Measurements from ENCODE around the gene SLC50A1.
"Not testable (repeated sequence)": the region's sequence is repeated elsewhere in the genome, so short reads cannot be mapped to it uniquely, and the experiment has no call there.

DNA sequence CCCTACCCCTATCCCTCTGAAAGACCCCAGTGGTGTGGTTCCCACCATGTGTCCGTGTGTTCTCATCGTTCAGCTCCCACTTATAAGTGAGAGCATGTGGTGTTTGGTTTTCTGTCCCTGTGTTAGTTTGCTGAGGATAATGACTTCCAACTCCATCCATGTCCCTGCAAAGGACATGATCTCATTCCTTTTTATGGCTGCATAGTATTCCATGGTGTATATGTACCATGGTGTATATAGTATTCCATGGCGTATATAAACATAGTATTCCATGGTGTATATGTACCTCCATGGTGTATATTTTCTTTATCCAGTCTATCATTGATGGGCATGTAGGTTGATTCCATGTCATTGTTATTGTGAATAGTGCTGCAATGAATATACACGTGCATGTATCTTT is 28.1 kb downstream of the SLC50A1 start:
- TF ChIP-seq, protein P1, sequence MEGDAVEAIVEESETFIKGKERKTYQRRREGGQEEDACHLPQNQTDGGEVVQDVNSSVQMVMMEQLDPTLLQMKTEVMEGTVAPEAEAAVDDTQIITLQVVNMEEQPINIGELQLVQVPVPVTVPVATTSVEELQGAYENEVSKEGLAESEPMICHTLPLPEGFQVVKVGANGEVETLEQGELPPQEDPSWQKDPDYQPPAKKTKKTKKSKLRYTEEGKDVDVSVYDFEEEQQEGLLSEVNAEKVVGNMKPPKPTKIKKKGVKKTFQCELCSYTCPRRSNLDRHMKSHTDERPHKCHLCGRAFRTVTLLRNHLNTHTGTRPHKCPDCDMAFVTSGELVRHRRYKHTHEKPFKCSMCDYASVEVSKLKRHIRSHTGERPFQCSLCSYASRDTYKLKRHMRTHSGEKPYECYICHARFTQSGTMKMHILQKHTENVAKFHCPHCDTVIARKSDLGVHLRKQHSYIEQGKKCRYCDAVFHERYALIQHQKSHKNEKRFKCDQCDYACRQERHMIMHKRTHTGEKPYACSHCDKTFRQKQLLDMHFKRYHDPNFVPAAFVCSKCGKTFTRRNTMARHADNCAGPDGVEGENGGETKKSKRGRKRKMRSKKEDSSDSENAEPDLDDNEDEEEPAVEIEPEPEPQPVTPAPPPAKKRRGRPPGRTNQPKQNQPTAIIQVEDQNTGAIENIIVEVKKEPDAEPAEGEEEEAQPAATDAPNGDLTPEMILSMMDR (IDR thresholded peaks at IDR 0.05; ENCODE audit: insufficient read depth, low read depth, low read length) = not testable (repeated sequence)
- not testable (repeated sequence) for TF ChIP-seq EZH2 (IDR thresholded peaks at IDR 0.05; ENCODE audit: insufficient read depth, low read length)

Measured in astrocyte (in vitro differentiated cells and primary cell).